HG02943 (cell line): ENCODE measurements around the gene SBNO2.

ENCODE experiments used
- ATAC-seq: cut with Tn5 transposase; IDR thresholded peaks from one replicate; pipeline ENCODE4 v1.9.1; 2021; ENCODE audit warnings: mild to moderate bottlenecking, low read depth, moderate library complexity; ENCODE audit not compliant: unreplicated experiment

SBNO2 gene

GRCh38 chr19:1079566-1080111, 94.4 kb downstream of the SBNO2 start:
- ATAC-seq: no peak

GRCh38 chr19:1076951-1077350, 97.1 kb downstream of the SBNO2 start:
- no peak for ATAC-seq

DNA sequence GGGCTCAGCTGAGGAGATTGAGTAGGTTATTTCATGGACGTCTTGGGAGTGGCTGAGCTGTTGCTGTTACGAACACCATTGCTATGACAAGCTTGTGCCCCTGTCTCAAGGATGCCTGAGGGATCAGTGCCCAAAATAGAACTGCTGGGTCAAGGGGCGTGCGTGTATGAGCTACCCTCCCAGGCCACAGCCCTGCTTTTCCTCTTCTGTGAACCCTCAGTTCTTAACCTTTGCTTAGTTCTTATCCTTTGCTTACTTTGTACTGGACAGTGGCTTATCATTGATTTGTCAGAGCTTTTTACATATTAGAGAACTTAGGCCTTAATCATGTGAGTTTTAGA, 98.1 kb downstream of the SBNO2 start:
- ATAC-seq: no peak

GRCh38 chr19:1074544-1075283, 99.4 kb downstream of the SBNO2 start:
- peak; percentile 35 for ATAC-seq

DNA sequence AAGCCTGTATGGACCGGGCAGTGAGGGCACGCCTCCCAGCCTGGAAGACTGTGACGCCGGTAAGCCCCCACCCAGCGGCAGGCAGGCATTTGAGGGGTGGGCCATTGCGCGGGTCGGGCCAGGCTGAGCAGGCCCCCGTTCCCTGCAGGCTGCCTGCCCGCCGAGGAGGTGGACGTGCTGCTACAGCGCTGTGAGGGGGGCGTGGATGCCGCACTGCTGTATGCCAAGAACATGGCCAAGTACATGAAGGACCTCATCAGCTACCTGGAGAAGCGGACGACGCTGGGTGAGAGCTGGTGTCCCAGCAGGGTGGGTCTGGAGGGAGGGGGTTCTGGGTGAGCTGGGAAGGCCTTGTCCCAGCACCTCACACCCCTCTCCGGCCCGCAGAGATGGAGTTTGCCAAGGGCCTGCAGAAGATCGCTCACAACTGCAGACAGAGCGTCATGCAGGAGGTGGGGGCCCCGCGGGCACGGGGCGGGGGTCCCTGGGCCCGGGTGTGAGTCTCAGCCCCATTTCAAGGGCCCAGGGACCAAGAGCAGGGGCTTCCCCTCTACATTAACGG, 100.0 kb downstream of the SBNO2 start:
- no peak for ATAC-seq

DNA sequence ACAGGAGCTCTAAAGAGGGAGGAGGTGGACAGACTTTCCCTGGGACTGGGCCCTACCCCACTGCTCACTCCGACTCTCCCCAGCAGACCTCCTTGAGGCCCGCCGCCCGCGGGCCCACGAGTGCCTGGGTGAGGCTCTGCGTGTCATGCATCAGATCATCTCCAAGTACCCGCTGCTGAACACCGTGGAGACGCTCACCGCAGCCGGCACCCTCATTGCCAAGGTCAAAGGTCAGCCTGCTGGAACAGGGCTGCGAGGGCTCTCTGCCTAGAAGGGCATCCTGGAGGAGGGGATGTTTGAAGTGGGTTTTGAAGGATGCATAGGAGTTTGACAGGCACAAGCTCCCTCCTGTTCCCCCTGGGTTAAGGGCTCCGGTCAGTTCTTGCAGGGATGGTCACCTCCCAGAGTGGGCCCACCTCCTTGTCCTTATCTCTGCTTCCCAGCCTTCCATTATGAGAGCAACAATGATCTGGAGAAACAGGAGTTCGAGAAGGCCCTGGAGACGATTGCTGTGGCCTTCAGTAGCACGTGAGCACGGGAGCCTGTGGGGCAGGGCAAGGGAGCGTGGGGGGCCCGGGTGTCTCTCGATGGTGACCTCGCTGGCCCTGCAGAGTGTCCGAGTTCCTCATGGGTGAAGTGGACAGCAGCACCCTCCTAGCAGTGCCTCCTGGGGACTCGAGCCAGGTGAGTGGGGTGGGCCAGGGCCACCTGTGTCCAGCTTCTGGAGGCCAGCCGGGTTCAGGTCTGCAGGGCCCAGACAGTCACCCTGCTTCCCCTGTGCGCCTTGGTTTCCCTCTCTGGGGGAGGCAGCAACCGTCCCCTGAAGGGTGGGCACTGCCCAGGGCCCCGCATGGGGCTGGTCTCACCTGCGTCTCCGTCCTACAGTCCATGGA, 100.8 kb downstream of the SBNO2 start:
- no peak for ATAC-seq

DNA sequence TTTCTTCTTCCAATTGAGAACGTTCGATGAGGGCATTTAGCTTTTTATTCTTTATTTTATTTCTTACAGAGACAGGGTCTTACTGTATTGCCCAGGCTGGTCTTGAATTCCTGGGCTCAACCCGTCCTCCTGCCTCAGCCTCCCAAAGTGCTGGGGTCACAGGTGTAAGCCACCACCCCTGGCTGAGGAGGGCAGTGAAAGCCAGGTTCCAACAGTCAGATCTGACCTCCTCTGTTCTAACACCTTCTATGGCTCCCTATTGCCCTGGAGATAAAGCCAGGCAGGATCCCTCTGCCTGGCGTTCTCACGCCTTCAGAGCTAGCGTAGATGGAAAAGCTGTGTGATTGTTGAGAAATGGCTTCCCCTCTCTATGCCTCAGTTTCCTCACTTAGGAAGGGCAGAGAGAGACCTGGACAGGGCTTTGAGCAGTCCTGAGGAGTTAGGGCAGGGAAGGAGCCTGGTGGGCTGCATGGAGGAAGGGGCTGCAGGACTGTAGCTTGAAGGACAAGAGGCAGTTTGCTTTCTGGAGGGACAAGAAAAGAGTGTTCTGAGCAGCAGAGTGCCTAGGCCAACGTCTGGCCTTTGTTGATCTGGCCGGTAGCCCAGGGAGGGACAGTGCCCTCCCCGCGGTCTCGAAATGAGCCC, 101.6 kb downstream of the SBNO2 start:
- ATAC-seq: no peak

DNA sequence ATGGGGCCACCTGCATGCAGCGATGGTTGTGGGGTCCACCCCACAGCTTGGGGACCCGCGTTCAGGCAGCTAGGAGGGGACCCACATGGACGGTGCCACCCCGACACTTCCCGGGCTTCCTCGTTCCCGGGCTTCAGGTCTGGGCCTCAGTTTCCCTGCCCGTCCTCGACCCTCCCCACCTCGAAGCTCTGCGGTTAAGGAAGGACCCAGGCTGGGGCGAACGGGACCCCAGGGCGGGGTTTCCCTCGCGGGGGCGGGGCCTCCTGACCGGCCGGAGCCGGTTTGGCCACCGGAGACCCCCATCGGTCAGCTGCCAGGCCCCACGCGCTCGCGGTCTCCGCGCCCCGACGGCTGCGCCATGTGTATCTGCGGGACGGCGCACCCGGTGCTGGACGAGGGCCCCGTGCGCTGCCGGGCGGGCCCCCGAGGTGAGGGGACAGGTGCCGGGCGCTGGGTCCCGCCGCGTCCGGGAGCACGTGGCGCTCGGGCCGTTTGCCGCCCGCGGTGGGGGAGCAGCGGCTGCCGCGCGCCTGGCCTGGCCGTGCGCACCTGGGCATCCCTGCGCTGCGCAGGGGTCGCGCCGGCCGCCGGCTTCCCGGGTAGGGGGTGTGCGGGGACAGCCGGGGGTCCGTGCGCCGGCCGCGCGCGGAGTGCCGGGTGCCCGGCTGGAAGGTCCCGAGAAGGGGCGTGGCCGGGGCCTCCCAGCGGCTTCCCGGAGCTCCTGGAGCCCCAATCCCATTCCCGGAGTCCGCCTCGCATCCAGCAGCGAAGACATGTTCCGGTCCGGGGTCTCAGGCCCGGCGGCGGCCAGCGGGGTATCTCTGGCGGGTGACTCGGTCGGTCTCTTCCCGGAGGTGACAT, 102.9 kb downstream of the SBNO2 start:
- ATAC-seq: no peak

DNA sequence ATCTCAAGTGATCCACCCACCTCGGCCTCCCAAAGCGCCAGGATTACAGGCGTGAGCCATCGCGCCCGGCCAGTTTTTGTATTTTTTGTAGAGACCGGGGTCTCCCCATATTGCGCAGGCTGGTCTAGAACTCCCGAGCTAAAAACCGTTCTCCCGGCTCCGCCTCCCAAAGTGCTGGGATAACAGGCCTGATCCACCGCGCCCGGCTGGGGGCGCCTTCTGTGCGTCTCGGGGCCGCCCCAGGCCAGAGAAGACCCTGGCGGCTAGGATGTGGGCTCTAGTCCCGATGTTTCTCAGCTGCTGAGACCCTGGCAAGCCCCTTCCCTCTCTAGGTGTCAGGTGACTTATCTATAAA, 103.5 kb downstream of the SBNO2 start:
- ATAC-seq: no peak

DNA sequence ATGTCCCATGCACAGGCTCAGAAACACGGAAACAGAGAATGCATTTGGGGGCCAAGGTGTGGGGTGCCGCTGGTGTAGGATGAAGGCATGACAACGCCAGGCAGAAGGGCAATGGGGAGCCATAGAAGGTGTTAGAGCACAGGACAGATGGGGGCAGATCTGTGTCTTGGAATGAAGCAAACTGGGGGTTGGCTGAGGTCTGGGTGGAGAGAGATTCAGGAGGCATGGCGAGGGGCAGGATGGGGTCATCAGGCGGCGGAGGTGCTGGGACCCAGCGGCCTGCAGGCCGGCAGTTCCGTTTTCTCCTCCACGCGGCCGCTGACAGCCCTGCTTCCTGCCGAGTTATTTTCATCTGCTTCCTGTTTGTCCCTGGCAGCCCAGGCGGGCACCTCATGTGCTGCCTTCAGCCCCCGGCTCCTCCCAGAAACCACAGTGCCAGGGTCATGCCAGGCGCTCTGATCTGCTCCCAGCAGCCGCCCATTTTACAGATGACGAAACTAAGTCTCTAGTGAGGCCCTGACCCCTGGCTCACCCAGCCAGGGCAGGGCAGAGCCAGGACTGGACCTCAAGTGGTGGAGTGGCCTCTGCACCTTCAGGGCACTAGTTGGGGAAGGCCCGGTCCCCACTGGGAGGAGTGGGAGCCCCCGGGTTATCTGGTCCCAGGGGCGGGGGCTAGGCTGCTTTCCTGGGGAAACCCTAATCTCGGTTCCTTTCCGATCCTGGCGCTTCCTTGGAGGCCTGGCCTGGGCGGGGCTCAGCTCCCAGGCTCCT, 104.9 kb downstream of the SBNO2 start:
- ATAC-seq: no peak

DNA sequence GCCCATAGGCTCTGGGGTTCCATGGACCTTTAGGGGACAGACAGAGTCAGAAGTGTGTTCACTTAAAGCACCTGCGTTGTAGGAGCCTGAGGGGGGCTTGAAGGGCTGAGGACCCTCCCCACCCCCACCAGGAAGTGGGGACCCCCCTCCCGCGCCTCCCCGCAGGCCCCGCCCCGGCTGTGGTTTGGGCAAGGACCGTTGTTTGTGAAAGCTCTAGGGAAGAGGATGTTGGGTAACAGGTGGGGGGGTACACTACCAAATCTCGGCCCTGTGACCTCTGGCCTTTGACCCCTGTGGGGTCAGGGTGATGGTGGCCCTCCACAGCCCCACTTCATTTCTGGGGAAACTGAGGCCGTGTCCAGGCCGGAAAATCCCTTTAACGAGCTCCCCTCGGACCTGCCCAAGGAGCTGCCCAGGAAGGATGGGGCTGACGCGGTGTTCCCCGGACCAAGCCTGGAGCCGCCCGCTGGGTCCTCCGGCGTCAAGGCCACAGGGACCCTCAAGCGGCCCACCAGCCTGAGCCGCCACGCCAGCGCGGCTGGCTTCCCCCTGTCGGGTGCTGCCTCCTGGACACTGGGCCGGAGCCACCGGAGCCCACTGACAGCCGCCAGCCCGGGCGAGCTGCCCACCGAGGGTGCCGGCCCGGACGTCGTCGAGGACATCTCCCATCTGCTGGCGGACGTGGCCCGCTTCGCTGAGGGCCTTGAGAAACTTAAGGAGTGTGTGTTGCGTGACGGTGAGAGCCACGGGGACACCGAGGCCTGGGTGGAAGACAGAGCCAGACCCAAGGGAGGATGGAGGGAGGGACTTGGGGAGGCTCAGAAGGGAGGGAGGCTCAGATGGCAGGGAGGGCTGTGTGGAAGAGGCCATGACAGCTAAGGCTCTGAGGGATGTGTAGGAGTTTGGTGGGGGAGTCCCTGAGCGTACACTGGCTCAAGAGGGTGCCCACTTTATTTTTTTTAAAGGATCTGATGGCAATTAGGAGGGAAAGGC, 105.8 kb downstream of the SBNO2 start:
- no peak for ATAC-seq

DNA sequence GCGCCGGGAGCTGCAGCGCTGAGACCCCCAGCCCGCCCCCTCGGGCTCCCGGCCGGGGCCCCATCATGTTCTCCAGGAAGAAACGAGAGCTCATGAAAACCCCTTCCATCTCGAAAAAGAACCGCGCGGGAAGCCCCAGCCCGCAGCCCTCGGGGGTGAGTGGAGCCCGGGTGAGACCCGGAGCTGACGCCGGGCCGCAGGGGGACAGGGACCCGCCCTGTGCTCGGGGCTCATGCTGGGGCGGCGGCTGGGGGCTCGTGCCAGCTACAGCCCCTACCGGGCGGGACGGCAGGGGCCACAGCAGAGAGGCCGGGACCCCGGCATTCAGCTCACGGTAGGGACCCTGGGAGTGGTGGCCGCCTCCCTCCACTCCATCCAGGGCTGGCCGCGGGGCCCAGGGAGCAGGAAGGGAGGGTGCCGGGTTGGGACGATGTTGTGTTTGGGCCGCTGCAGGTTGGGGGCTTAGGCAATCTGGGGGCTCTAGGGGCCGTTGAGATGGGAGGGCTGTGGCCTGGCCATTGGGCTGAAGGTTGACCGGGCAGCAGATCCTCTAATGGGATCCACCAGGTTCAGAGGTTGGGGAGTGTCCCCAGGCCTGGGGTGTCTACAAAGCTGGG, 106.6 kb downstream of the SBNO2 start:
- ATAC-seq: no peak

- ATAC-seq: no peak
Observed at GRCh38 chr19:1066748-1067340, 107.2 kb downstream of the SBNO2 start, which contains the start of gene ARHGAP45. ARHGAP45 (plus strand) TSS chr19:1067167; CDS start chr19:1067406, 239 bp downstream.

- ATAC-seq: no peak
Observed at GRCh38 chr19:1066251-1066747, 107.8 kb downstream of the SBNO2 start.

DNA sequence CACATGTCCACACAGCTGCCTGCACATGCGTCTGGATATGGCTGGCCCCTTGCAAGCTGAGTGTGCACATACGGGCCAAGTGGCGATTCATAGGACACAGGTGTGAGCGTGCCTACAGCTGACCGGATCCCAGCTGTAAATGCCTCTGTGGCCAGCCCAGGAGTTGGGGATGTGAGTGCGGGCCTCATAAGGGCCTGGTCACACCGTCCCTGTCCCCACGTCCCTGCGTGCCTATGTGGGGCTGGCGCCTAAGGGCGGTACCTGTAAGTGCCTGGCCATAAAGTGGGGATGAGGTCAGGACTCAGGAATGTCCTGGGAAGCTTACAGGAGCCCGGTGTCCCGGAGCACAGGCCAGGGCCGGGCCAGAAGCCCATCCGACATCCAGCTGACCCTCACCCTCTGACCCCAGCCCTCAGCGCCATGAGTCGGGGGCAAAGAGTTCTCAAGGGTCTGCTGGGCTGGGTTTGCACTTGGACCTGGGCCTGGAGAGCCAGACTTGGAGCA, 108.4 kb downstream of the SBNO2 start:
- no peak for ATAC-seq

DNA sequence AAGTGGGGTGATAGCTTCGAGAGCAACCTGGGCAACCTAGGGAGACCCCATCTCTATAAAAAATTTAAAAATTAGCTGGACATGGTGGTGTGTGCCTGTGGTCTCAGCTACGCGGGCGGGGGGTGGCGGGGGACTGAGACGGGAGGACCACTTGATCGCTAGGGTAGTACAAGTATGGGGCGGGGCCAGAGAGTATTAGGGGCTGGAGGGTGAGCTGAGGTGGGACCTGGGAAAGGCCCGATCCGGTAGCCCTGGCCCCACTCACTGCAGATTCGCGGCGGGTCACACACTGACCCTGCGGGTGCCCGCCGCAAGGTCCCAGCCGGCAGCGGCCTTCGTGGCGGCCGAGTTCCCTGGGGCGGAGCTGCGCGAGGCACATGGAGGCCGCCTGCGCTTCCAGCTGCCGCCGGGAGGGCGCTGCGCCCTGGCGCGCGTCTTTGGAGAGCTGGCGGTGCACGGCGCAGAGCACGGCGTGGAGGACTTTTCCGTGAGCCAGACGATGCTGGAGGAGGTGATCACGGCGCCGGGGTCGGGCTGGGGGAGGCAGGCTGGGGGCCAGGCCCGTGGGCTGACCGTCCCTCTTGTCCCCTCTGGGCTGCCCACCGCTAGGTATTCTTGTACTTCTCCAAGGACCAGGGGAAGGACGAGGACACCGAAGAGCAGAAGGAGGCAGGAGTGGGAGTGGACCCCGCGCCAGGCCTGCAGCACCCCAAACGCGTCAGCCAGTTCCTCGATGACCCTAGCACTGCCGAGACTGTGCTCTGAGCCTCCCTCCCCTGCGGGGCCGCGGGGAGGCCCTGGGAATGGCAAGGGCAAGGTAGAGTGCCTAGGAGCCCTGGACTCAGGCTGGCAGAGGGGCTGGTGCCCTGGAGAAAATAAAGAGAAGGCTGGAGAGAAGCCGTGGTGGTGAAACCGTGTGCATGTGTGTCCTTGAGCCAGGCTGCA, 109.1 kb downstream of the SBNO2 start:
- ATAC-seq: no peak
